ENCODE measurements around the gene GALR3. TPM values are rescaled to one million over a fixed set of nuclear protein-coding genes. Genes with fewer than 3 reads are reported as not detected.

Gene GALR3, protein sequence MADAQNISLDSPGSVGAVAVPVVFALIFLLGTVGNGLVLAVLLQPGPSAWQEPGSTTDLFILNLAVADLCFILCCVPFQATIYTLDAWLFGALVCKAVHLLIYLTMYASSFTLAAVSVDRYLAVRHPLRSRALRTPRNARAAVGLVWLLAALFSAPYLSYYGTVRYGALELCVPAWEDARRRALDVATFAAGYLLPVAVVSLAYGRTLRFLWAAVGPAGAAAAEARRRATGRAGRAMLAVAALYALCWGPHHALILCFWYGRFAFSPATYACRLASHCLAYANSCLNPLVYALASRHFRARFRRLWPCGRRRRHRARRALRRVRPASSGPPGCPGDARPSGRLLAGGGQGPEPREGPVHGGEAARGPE
- total RNA-seq (2014; rRNA removed; shearing (Covaris generic)): not detected in 2 replicates

DNA sequence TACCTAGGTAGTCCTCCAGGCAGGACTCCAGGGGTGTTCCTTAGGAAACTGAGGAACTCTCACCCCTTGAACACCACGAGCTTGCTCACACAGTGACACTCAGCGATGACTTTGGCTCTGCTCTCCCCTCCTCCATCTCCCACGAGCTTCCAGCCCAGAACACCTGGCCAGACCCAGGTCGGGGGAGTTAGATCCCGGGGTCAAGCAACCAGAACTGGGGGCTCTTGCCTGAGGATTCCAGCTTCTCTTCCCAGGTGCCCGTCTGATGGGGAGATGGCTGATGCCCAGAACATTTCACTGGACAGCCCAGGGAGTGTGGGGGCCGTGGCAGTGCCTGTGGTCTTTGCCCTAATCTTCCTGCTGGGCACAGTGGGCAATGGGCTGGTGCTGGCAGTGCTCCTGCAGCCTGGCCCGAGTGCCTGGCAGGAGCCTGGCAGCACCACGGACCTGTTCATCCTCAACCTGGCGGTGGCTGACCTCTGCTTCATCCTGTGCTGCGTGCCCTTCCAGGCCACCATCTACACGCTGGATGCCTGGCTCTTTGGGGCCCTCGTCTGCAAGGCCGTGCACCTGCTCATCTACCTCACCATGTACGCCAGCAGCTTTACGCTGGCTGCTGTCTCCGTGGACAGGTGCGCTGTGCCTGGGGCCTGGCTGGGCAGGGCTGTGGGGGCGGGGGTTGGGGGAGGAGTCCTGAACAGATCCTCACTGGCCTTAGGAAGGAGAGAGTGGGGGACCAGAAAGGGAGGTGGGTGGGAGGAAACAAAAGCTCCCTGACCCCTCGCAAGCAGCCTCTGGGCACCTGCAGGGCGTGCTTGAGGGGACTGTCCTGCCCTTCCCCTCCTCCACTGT, at the start of gene GALR3:
GALR3 (plus strand) TSS at position 249 of the 852 bp plus-strand sequence; CDS start at position 274, 25 bp downstream.
- Histone ChIP-seq H3K27ac (no peak within 1 kb of the TSS), H3K4me1 (peaks cover 7% of the 10 kb centered on the region; the same call in 1 of the 2 replicates), H3K9me3 (replicated peaks) (no peaks in the 10 kb centered on the region), H3K4me3 (no peak within 1 kb of the TSS), H3K36me3 (no peaks in the 10 kb centered on the region), H3K27me3 (no peaks in the 10 kb centered on the region)
- DNase-seq: no peak

DNA sequence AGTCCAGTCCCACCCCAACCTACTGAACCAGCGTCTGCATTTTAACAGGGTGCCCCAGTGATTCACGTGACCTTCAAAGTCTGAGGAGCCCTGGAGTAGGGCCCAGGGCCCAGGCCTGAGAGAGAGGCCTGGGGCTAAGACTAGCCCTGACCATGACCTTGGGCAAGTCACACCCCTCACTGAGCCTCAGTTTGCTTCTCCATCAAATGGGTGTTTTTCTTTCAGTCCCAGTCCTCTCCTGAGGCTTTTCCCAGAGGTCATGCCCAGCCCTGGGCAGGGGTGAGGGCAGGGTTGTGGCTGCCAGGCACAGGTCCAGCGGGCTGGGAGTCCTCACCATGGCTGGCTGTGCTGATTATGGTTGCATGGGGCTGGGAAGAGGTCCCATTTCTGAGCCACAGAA, 48.5 kb upstream of the GALR3 start:
- H3K36me3 ChIP-seq: no peaks in the 10 kb centered on the region; the same call in 1 of the 2 replicates
- H3K9me3 ChIP-seq (replicated peaks): no peaks in the 10 kb centered on the region
- H3K4me3 ChIP-seq: no peak overlapping the region
- H3K27me3 ChIP-seq: no peaks in the 10 kb centered on the region
- H3K4me1 ChIP-seq: peaks cover 9% of the 10 kb centered on the region; the same call in 1 of the 2 replicates
- H3K27ac ChIP-seq: no peak overlapping the region
- no peak for DNase-seq

DNA sequence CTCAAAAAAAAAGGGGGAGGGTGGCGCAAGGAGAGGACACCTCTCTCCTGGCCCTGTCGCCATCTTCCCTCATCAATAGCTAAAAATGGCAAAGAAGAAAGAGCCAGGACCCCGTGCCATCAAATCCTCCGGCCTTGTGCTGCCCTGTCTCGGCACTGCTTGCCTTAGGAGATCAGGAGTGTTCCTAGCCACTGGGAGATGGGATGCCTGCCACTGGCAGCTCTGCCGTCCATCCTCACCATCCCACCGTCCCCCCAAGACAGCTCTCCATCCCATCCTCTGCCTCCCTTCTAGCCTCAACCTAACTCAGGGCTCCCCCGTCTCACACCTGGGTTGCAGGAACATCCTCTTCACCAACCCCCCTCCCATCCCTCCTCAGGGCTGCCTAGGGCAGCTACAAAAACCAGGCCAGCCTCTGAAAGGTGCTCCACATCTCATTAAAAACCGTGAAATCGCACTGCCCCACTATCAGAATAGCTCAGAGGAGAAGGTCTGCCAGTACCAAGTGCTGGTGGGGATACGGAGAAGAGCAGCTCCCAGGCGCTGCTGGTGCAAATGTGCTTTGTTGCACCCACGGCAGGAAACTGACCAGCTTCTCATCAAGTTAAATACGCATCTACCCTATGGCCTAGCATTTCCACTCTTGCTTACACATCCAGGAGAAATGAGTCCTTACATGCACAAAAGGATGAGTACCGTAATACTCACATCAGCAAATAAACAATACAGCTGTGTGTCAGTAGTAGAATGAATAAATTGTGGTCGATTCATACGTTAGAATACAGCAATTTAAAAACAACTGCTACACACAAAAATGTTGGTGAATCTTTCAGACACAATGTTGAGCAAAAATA, 47.2 kb upstream of the GALR3 start:
- Histone ChIP-seq H3K9me3 (replicated peaks) (no peaks in the 10 kb centered on the region), H3K4me3 (no peak overlapping the region), H3K36me3 (no peaks in the 10 kb centered on the region; the same call in 1 of the 2 replicates), H3K4me1 (peaks cover 9% of the 10 kb centered on the region; the same call in 1 of the 2 replicates), H3K27me3 (no peaks in the 10 kb centered on the region), H3K27ac (no peak overlapping the region)
- no peak for DNase-seq

DNA sequence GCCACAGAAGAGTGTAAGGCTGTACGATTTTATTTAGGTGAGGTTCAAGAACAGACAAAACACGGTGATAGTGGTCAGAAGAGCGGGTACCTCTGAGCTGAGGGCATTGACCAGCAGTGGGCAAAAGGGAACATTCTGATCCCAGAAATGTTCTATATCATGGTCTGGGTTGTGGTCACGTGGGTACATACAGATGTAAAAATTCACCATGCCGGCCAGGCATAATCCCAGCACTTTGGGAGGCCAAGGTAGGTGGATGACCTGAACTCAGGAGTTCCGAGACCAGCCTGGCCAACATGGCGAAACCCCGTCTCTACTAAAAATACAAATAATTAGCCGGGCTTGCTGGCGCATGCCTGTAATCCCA, 46.6 kb upstream of the GALR3 start:
- Histone ChIP-seq H3K27ac (no peak overlapping the region), H3K4me1 (peaks cover 9% of the 10 kb centered on the region; the same call in 1 of the 2 replicates), H3K36me3 (no peaks in the 10 kb centered on the region; the same call in 1 of the 2 replicates), H3K9me3 (replicated peaks) (no peaks in the 10 kb centered on the region), H3K4me3 (no peak overlapping the region), H3K27me3 (no peaks in the 10 kb centered on the region)
- DNase-seq: no peak

DNA sequence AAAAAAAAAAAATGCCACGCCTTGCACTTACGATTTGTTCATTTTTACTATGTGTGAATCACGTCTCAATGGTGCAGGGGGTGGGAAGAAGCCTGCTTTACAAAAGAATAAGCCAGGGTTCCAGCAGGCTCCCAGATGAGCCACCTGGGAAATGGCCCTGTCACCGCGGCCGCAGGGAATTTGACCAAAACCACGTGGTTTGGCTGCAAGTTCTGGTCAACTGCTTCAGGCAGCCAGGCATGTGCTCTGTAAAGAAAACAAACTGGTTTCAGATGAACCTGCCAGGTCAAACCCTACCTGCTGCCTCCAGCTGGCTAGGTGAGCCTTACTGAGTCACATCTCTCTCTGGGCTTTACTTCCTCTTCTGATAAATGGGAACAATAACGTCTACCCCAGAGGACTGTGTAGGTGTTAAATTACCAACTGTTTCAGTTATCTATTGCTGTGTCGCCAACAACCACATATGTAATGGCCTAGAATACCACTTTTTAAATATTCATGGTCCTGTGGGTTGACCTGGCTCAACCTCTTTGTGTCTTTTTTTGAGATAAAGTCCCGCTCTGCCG, 46.0 kb upstream of the GALR3 start:
- no peaks in the 10 kb centered on the region; the same call in 1 of the 2 replicates for H3K36me3 ChIP-seq
- H3K4me3 ChIP-seq: no peak overlapping the region
- no peaks in the 10 kb centered on the region for H3K27me3 ChIP-seq
- no peaks in the 10 kb centered on the region for H3K9me3 ChIP-seq (replicated peaks)
- peak in 1 of 2 experiments; percentile 45 for DNase-seq
- H3K27ac ChIP-seq: no peak overlapping the region
- H3K4me1 ChIP-seq: peaks cover 9% of the 10 kb centered on the region; the same call in 1 of the 2 replicates

DNA sequence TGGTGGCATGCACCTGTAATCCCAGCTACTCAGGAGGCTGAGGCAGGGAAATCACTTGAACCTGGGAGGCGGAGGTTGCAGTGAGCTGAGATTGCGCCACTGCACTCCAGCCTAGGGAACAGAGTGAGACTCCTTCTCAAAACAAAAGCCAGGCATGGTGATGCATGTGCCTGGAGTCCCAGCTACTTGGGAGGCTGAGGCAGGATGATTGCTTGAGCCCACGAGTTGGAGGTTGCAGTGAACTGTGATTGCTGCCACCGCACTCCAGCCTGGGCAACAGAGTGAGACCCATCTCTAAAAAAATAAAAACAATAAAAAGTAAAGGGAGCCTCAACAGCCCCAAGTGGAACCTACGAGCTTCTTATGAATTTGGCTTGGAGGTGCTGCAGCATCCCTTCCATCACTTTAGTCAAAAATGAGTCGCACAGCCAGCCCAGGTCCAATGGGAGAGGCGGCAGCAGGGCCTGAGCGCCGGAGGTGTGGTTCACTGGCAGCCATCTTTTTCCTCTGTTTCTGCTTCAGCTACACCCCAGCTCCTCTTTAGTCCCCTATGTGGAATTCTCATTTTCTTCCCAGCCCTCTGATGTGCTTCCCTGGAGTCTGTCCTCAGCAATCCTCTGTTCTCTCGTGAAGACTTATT, 44.7 kb upstream of the GALR3 start:
- no peak for DNase-seq
- Histone ChIP-seq H3K27me3 (no peaks in the 10 kb centered on the region), H3K4me1 (peaks cover 11% of the 10 kb centered on the region; the same call in 1 of the 2 replicates), H3K4me3 (no peak overlapping the region), H3K36me3 (no peaks in the 10 kb centered on the region), H3K9me3 (replicated peaks) (no peaks in the 10 kb centered on the region), H3K27ac (no peak overlapping the region)

DNA sequence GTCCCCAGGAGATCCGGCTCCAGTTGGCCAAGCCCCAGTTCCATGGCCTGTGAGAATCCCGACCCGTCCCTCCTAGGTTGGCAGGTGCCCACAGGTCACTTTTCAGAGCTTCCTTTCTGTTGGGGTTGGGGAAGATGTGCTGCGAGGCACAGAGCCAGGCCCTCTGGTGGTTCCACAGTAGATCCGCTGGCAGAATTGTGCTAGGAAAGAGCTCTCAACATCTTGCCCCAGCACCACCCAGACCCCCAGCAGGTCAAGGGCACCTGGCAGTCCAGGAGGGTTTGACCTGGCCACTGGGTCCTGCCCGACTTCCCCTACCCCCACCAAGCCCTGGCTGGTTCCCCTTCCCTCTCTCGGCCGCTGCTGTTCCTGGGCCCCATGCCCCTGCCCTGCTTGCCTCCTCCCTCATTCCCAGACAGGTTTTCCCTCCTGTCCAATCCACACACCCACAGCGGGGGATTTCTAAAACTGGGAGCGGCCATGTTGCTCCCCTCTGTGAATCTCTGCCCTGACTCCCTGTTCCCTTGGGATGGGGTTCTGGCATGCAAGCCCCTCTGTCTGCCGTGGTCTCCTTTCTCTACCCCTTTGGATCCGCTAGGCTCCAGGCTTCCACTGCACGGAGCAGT, 41.6 kb upstream of the GALR3 start:
- peaks cover 16% of the 10 kb centered on the region for H3K4me1 ChIP-seq

DNA sequence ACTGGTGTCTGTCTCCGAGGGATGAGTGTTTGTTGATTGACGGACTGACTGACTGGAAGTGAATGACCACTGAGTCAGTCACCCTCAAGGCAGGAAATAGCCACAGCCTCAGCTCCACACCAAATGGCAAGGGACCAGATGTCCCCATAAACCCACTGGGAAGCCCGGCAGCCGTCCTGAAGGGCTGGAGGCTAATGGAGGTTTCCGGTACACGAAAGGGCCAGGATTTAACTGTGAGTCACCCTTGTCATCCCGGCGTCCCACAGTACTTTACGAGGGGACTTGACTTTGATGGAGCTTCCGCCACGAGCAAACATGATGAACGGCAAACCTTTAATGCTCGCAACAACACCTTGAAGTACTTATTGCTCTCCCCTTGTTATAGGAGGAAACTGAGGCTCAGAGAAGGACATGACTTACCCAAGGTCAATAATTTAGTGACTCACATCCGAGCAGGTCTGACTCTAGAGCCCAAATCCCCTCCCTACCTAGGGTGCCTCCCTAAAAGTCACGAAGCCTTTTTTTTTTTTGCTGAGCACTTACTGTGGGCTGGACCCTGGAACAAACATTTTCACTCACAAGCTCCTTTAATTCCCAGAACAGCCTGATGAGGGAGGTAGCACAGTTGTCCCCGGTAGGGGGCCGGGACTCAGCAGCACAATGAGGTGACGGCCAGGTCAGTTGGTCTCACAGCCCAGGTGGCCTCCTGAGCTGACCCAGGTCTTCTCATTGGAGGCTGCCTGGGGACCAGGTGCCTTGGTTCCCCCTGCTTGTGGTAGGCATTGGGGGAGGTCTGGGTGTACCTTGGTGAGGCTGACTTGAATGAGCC, 40.6 kb upstream of the GALR3 start:
- DNase-seq: peak in 1 of 2 experiments; percentile 51

More for the DNA sequence above, 41.6 kb upstream of the GALR3 start:
- Histone ChIP-seq H3K27ac (no peak overlapping the region), H3K36me3 (no peaks in the 10 kb centered on the region), H3K27me3 (no peaks in the 10 kb centered on the region), H3K9me3 (replicated peaks) (no peaks in the 10 kb centered on the region), H3K4me3 (no peak overlapping the region)
- DNase-seq: no peak

DNA sequence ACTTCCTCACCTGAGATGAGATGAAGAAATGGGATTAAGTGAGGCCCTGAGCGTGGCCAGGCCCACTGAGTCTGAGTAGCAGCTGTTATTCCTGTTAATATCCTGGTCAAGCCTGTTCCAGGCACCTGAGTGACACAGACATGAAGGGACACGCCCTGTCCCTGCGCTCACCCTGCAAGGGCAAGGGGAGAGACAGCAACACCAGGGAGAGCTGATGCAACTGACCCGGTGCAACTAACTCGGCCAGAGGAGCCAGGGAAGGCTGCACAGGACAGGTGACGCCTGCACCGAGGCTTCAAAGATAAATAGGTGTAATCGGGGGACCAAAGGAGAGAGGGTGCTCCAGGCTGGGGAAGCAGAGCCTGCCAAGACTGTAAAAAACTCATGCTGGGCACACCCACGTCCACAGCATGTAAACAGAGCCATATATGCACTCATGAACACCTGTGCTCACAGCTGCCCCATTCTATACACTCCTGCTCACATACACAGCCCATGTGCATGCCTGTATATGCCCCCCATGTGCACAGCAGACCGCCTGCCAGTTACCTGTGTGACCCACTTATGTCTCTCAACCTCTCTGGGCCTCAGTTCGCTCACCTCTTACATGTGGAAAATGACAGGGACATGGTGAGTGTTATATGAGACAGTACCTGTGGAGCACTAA, 38.2 kb upstream of the GALR3 start:
- no peak for DNase-seq
- Histone ChIP-seq H3K27ac (no peak overlapping the region), H3K9me3 (replicated peaks) (no peaks in the 10 kb centered on the region), H3K36me3 (no peaks in the 10 kb centered on the region), H3K27me3 (no peaks in the 10 kb centered on the region), H3K4me1 (peaks cover 9% of the 10 kb centered on the region), H3K4me3 (no peak overlapping the region)

More for the DNA sequence above, 40.6 kb upstream of the GALR3 start:
- no peaks in the 10 kb centered on the region for H3K36me3 ChIP-seq
- H3K4me1 ChIP-seq: peaks cover 9% of the 10 kb centered on the region
- no peak overlapping the region for H3K4me3 ChIP-seq
- no peak overlapping the region for H3K27ac ChIP-seq
- no peaks in the 10 kb centered on the region for H3K9me3 ChIP-seq (replicated peaks)
- H3K27me3 ChIP-seq: no peaks in the 10 kb centered on the region

DNA sequence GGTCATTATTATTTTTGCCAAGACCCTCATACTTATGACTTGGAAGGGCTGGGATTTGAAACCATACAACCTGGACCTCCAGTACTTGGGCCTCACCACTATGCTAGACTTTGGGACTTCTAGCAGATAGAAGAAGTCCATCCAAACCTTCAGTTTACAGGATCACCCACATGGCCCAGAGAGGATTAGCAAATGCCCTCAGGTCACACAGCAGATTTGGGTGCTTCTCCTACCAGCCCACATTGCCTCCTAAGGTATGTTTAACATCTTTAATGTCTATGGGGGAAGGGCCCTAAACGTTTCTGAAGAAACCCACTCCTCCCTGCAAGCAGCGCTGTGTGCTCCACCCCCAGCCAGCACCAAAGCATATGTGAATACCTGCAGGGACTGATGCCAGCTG, 32.9 kb upstream of the GALR3 start:
- Histone ChIP-seq H3K4me1 (no peaks in the 10 kb centered on the region), H3K27ac (no peak overlapping the region), H3K9me3 (replicated peaks) (no peaks in the 10 kb centered on the region), H3K27me3 (no peaks in the 10 kb centered on the region), H3K36me3 (no peaks in the 10 kb centered on the region), H3K4me3 (no peak overlapping the region)
- no peak for DNase-seq

DNA sequence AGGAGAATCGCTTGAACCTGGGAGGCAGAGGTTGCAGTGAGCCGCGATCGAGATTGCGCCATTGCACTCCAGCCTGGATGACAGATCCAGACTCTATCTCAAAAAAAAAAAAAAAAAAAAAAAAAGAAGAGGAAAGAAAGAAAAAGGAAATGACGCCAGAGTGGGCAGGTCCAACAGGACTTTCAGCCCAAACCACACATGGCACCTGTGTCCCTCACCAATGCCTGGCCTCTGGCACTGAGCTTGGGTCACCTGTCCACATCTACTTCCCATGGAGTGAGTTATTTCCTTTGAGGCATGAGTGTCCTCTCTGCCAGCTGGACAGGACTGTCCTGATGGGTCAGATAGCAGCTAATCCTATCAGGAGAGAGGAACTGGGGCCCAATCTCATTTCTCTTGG, 30.7 kb upstream of the GALR3 start:
- Histone ChIP-seq H3K9me3 (replicated peaks) (no peaks in the 10 kb centered on the region), H3K27me3 (no peaks in the 10 kb centered on the region), H3K36me3 (no peaks in the 10 kb centered on the region), H3K4me3 (no peak overlapping the region), H3K4me1 (no peaks in the 10 kb centered on the region), H3K27ac (no peak overlapping the region)
- DNase-seq: no peak

DNA sequence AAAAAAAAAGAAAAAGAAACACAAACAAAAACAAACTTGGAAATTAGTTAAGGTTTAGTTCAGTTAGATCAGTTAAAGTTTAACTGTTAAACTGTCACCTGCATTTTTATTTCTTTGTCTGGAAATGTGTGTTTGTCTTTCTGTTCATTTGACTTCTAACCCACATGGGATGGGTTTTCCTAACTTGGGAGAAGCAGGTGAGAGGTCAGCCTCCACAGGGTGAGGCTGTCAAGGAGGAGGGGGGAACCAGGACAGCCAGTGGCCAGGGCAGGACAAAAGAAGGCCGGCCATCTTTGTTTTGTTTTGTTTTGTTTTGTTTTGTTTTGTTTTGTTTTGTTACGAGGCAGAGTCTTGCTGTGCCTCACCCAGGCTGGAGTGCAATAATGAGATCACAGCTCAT, 28.8 kb upstream of the GALR3 start:
- DNase-seq: no peak
- no peak overlapping the region for H3K27ac ChIP-seq
- H3K36me3 ChIP-seq: no peaks in the 10 kb centered on the region
- no peaks in the 10 kb centered on the region for H3K9me3 ChIP-seq (replicated peaks)
- H3K4me3 ChIP-seq: no peak overlapping the region
- no peaks in the 10 kb centered on the region for H3K27me3 ChIP-seq
- H3K4me1 ChIP-seq: no peaks in the 10 kb centered on the region
